Measurements from ENCODE around the gene PEX14.

The PEX14 gene

DNA sequence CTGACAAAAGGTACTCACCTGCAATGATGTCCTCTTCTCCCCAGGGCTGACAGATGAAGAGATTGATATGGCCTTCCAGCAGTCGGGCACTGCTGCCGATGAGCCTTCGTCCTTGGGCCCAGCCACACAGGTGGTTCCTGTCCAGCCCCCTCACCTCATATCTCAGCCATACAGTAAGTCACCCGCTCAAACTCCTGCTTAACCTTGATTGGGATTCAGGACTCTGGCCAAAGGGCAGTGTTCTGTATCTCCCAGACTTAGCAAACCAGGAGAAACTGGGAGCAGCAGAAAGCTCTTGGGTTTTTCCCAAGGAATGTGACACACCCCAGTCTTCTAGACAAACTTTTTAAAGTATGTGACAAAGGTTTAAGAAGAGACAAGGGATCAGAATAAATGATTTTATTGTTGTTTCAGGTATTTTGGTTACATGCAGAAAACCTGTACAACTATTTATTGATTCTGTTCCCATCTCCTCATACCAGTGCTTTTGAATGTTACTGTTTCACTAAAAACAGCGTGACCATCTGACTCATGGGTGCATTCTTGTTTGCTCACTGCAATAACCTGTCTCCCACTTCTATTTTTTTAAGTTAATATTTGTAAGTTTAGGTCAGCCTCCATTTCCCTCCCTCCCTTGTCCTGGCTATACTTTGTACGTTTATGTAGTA lies 124.6 kb downstream of the PEX14 start:
- DNase-seq = no peak

DNA sequence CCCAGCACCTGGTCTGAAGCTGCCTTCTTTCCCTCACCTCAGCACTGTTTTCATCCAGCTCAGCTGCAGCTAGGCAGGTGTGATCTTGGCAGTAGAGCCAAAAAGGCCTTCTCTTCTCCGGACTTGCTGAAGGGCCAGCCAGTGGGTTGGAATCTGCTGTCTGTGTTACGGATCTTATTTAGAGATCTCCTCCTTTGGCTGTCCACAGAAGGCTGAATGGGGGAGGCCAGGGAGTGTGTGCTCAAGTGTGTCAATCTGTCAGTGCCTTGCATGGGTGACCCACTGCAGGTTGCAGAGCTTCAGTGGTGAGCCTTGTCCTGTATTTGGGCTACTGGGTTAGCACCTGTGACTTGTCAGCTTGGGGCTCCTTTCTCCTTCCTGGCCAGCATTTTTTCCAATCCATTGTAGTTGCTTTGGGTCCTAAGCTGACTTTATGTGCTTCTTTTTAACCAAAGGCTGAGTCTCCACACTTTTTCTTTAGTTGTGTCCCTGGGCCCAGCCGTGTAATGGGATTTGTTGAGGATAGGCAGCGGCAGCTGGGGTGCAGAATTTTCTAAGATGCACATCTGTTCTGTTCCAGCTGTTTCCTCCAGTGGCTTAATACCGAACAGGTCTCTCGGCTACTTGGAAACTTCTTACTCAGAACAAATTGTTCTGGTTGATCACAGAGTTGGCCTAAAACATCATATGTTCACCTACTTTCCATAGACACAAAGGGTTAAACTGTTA lies 126.8 kb downstream of the PEX14 start:
- no peak for DNase-seq

DNA sequence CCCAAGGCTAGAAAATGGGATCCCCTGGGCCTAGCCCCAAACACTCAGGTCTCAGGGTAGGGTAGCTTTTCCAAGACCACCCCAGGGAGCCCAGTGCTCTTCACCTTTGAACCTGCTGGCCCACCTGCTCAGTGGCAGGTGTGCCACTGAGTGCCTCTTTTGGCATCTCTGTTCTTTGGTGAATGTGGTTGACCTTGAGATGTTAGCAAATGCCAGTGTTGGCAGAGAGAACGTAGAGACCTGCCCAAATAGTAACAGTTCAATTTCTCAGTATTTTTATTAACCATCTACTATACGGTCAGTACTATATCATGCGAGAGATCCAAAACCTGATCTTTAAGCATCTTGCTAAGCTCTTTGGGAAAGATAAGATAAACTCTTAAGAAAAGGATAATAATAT lies 128.2 kb downstream of the PEX14 start:
- DNase-seq = no peak

DNA sequence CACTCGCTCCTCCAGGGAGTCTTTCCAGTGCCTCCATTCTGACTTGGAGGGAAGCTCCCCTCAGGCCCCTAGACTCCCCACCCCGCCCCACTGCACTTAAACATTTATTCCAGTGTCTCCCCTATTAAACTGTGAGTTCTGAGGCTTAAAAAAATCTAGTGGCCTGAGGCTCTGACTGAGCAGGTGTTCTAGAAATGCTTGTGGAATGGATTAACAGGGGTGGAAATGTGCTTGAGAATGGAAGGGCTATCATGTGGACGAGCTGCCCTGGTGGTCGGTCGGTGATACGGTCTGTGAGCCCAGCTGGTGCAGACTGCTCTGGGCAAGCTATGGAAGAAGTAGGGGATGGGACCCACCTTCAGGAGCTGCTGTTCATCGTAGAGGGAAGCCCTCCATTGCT lies 130.2 kb downstream of the PEX14 start:
- peak; percentile 9 for DNase-seq

DNA sequence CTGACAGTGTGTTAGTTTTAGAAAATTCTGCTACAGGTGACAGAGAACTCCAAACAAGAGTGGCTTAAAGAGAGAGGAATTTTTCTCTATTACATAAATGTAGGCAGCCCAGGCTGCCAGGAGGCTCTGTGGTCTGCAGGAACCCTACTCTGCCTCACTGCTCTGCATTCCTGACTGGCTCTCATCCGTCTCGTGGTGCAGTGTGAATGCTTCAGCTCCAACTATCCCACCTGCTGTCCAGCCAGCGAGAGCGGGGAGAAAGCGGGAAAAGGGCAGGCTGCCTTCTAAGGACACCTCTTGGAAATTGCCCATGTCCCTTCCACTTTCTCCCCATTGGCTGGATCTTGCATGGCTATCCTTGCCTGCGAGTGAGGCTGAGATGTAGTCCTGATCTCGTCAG lies 131.3 kb downstream of the PEX14 start:
- DNase-seq = peak; percentile 15

DNA sequence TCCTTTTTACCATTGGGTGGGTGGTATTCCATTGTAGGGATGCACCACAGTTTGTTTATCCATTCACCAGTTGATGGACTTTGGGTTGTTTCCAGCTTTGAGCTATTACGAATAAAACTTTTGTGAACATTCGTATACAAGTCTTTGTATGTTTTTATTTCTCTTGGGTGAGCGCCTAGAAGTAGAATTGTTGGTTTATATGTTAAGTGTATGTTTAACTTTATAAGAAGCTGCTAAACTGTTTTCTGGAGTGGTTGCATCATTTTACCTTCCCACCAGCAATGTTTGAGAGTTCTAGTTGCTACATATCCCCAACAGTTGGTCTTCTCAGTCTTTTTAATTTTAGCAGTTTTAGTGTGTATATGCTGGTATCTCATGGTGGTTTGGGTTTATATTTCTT lies 132.5 kb downstream of the PEX14 start:
- DNase-seq = no peak

DNA sequence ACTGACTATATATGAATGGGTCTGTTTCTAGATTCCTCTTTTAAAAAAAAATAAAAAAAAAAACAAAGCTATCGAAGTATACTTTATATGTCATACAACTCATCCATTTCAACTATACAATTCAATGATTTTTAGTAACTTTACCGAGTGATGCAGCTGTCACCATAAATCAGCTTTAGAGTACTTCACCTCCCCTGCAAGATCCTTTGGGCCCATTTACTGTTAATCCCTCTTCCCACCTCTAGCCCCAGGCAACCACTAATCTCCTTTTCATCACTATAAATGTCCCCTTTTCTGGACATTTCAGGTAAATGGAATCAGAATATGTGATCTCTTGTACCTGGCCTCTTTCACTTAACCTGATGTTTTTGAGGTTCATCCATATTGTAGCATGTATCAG lies 133.9 kb downstream of the PEX14 start:
- no peak for DNase-seq

DNA sequence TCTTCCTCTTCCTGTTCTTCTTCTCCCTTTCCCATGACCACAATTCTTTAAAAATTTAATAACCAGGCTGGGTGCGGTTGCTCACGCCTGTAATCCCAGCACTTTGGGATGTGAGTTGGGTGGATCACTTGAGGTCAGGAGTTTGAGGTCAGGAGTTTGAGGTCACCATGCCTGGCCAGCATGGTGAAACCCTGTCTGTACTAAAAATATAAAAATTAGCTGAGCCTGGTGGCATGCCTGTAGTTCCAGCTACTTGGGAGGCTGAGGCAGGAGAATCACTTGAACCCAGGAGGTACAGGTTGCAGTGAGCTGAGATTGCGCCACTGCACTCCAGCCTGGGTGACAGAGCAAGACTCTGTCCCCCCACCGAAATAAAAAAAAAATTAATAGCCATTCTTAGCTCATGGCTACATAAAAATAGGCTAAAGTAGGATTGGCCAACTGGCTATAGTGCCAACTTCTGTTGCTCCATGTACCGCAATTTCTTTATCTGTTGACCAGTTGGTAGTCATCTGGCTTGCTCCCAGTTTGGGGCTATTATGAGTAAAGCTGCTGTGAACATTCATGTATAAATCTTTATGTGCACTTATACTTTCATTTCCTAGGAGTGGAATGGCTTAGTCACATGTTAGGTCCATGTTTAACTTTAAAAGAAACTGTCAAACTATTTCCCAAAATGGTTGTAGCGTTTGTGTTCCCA lies 136.3 kb downstream of the PEX14 start:
- no peak for DNase-seq

DNA sequence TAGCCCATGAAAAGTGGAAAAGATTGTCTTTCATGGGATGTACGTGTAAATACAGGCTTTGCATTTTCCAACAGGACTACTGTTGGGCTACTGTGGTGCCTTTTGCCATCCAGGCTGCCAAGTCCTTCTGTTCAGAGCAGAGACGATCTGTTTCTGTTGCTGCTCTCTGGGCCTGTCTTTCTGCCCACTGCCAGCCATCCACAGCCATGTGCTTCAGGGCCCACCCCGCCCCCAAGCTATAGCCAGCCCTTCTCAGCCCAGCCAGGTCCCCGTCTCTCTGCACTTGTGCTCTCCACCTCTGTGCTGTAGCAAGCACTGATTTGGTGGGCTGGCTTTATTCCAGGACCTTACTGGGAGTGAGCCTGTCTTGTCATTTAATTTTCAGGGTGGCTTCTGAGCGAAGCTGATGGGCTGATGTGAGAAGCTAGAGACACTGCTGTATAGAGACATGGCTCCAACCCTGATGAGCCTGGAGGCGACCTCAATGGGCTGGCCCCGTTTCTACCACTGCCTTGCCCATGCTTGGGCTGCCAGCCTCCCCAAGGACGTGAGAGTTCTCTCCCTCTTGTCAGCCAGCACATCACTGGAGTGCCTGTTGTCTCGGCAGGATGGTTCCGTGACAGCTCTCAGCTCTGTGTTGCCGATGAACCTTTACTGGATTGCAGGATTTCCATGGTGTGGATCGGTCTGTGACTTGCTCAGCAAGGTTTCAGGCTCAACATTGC lies 137.8 kb downstream of the PEX14 start:
- DNase-seq = no peak

DNA sequence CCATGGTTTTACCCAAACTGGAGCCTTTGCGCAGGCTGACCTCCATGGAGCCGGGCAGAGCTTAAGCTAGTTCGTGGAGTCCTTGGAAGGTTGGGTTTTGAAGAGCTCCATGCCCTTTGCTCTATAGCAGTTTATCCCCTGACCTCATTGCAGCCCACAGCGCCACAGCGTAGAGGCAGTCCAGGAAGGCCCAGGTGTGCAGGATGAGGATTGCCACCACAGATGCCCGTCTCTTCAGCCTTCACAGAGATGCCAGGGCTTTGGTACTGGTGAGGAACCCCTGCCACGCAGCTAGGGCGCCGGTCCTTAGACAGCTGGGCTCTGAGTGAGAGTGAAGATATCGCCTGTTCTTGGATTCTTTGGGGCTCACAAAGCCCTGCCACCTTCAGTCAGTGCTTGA lies 138.6 kb downstream of the PEX14 start:
- DNase-seq = no peak

DNA sequence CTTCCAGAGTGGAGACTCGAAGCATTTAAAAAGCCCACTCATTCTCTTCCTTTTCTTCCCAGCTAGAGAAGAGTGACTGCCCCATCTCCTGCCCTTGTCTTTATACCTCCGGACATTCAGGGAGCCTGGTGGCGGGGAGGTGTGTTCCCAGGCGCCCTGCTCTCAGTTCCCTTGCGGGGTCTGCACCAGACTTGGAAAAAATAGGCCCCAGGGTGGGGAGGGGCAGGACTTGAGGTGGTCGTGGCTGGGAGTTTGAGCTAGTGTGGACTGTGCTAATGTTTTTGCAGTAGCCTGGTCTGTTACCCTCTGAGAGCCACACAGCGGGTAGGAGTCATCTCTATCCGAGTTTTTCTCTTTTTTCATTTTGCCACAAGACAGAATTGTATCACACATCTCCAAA lies 139.1 kb downstream of the PEX14 start:
- no peak for DNase-seq

DNA sequence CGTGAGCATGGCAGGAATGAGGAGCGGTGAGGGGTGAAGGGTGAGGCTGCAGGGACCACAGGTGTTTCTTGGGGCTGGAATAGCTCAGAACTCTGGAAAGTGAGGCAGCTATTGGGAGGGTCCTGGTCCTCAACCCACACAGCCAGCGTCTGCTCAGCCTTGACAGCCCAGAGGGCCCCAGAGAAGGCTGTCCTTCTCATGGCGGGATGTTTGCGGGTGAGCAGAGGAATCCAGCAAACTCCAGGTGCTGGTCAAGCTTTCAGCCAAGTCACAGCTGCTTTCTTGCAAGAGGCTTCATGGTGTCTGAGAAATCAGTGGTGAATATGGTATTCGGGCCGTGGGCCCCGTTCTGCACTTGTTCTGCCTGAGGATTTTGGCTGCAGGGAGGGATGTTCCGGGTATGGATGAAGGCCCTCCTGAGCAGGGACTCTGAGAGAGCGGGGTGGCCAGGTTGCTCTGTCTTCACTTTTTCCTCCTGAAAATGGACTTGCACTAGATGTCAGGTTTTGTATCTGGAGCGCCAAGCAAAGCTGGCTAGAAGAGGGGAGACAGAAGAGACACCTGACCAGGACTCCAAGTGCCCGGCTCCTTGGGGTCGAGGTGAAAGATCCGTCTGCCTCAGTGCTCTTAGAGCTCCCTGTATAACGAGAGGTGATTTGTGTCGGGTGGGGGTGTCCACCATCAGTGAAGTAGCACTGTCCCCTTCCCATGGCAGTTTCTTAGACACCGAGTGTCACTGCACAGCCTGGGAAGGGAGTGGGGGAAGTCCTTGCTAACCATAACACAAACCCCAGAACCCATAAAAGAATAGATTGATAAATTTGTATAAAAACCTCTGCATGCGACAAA lies 139.9 kb downstream of the PEX14 start:
- no peak for DNase-seq

DNA sequence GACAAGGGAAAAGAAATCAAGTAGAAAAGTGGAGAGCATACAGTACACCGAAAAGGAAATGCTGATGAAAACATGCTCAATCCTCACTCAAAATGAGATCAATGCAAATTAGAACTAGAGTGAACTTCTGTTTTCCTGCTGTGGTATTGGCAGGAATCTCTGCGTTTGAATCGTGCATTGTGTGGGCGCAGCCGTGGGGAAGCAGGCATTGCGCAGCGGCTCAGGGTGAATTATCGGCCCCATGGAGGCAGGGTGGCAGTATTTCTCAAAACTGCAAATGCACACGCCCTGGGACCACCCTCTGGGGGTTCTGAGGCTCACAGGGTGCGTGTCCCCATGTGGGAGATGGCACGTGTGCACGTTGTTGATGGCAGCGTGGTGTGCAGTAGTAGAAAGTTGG lies 140.6 kb downstream of the PEX14 start:
- no peak for DNase-seq

DNA sequence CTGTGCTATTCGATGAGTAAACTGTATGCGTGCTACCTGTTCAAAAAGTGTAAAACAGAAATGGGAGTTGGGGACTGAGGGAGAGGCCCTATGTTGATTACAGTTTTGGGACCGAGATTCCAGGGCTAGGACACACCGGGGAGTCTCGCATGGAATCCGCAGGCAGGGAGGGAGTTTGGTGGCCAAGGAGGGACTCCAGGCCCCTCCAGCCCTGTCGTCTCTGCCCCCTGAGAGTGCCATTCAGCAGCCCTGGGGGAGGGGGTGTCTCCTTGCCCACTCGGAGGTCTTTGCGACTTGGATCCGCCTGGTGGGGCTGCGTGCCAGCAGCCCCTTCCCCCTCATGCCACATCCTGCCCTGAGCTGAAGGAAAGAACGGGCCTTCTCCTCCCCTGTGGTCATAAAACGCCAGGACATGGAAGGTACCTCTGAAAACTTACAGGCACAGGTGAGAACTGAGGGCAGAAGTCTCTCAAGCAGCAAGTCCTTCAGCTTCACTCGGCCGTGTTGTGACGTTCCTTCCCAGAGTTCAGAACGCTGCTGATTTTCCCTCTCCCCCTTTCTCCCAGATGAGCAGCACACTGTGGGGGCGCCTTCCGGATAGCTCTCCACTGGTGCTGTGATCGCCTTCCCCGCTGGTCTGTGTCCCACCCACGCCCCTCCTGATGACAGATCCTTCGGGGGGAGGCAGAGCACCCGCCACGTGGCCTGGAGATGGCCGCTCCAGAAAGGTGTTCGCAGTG lies 141.4 kb downstream of the PEX14 start:
- DNase-seq = no peak

DNA sequence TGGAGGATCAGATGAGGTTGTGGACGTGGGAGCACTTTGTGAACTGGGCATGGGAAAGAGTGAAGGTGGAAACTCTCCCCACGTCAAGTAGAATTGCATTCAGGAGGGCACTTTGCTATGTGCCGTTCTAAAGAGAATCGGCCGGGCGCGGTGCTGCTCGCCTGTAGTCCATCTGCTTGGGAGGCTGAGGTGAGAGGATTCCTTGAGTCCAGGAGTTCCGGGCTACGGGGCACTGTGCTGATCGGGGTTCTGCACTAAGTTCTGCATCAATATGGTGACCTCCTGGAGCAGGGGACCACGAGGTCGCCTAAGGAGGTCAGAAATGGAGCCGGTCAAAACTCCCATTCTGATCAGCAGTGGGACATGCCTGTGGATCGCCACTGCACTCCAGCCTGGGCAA lies 141.9 kb downstream of the PEX14 start:
- no peak for DNase-seq

DNA sequence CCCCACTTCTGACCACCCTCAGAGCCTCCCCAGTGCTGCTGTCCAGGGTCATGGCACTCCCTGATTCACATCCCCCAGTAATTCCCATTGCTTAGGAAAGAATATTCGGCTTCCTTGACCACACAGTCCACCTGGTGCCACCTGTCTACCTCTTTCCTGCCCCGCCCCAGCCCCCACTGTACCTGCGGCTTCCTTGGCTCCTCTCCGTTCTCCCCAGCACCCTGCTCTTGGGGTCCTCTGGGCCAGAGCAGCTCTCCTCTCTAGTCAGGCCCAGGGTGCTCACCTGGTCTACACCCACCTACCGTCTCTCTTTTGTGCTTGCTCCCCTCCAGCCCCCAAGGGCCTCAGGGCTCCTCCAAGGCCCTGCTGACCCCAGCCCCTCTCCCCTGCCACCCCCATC lies 142.6 kb downstream of the PEX14 start:
- no peak for DNase-seq

DNA sequence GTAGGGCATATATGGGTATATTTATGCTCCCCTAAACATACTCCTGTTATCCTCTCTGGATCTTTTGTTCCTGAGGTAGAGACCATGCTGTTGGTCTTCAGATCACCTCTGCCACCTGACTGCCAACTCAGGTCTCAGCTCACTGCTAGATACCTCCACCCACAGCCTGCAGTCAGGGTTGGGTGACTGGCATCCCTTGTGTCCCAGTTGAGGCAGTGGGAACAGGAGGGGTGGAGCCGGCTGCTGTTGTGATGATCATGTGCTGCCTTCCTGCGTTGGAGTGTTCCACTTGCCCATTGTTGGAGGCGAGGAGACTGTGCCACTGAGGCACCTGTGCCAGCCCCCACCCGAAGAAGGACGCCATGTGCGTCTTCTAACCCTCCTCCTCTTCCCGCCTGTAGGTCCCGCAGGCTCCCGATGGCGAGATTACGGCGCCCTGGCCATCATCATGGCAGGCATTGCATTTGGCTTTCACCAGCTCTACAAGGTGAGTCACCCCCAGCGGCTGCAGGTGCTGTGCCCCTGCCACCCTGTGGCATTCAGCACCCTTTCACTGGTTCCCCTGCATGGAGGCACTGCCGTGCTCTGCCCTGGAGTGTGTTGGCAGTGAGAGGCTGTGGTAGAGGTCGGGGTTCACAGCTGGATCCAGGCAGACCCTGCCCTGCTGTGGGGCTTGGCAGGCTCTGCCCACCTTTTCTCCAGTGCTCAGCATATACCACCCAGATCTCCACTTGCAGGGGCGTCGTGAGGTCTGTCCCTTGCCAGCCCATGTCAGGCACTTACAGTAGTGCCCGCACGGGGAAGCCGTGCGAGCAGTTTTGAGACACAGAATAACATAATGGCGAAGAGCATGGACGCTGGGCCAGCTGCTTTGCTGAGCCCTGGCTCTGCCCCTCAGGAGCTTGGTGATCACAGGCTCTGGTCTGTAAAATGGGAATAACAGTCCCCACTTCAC lies 143.5 kb downstream of the PEX14 start:
- DNase-seq = no peak

DNA sequence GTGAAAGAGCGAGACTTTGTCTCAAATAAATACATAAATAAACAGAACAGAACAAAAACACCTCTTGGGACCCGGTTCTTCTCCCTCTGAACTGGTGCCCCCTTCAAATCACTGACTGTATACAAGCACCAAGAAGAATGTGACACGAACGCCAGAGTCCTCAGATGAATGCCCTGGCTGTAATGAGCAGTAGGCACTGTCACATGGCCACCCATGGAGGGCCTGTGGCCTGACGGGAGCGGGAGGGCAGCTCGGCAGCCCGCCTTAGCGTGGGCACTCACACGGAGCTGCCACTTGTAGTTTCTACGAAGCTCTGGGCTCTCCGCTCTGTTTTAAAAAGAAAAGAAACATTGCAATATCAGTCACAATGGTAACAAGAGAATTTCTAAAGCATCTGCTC lies 146.0 kb downstream of the PEX14 start:
- DNase-seq = no peak

DNA sequence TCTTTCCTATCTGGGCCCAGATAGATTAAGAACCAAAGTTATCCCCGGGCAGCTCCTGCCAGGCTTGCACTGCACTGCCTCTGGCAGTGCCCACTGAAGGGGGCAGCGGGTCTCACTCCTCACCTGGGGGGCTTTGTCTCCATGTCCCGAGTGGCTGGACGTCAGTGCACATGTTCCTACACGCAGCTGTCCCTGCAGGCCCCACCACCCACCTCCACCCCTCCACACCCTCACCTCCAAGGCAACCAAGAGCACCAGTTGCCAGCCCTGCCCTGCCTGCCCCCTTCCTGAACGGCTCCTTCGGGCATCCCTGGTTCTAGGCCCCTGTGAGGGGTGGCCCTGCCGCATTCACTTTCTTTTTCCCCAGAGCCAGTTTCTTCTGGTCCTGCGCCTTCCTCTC lies 147.2 kb downstream of the PEX14 start:
- DNase-seq = no peak

DNA sequence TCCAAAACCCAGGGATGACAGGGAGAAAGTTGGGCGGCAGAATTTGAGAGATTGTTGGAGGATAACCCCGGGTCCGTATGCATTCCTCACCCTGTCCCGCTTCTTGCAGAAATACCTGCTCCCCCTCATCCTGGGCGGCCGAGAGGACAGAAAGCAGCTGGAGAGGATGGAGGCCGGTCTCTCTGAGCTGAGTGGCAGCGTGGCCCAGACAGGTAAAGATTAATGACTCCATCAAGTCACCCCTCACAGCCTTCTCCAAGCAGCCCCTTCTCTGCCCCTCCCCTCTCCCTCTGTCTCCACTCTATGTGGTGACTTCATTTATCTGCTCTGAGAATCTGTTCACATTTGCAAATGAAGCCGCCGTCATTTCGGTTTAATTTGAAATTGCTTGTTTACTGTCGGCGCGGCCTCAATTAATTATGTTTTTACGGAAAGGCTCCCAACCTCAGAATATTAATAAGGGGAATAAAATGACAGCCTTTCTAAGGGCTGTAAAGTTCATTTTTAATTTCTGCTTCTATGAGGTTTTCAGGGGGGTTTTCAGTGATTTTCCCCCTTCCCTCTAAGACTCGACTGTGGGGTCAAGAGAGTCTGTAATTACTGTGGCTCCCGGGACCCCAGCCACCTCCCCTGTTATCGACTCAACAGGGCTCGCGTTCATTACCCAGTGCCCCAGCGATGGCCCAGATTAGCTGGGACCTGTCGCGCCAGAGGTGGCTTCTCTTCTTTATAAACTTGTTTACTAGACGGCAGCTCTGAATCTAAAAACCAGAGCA lies 148.3 kb downstream of the PEX14 start:
- DNase-seq = no peak
